Lower leg skin (tissue), 3 donors: ENCODE results near the gene HK2.
"Not testable (repeated sequence)": the region's sequence is repeated elsewhere in the genome, so short reads cannot be mapped to it uniquely, and the experiment has no call there.

Experiments
- CTCF ChIP-seq, 3 donors: fragments of 450-650 bp; IDR thresholded peaks; one replicate each; pipeline ENCODE4 v1.5.1; 2016; ENCODE audit warnings: antibody characterized with exemption in 3 of 3, mild to moderate bottlenecking in 3 of 3, moderate library complexity in 2 of 3
- POLR2A ChIP-seq, 2 donors: fragments of 450-650 bp; IDR thresholded peaks; one replicate each; pipeline ENCODE4 v1.6.1; 2016 to 2017; ENCODE audit warnings: antibody characterized with exemption in 2 of 2, mild to moderate bottlenecking in 1 of 2, moderate library complexity in 1 of 2

- TF ChIP-seq CTCF, POLR2A (IDR thresholded peaks at IDR 0.05): not testable (repeated sequence)
These were observed 66.3 kb downstream of the HK2 start for GRCh38 chr2:74900225-74900624.
